Measurements from ENCODE around the gene PID1.

GRCh38 chr2:229032608-229033234 lies 238.4 kb downstream of the PID1 start:
- TF ChIP-seq EZH2 (optimal IDR thresholded peaks at IDR 0.05; ENCODE audit: low read depth, low read length) (no peak), EZH2phosphoT487 (IDR thresholded peaks at IDR 0.05; ENCODE audit: low read length) (no peak)
